HG03521 (cell line): ENCODE results near the gene QRICH2.
"Not testable (repeated sequence)": the region's sequence is repeated elsewhere in the genome, so short reads cannot be mapped to it uniquely, and the experiment has no call there.

Experiments
- ATAC-seq: cut with Tn5 transposase; IDR thresholded peaks from one replicate; pipeline ENCODE4 v1.9.1; 2021; ENCODE audit warnings: mild to moderate bottlenecking, moderate library complexity; ENCODE audit not compliant: unreplicated experiment

Gene QRICH2

DNA sequence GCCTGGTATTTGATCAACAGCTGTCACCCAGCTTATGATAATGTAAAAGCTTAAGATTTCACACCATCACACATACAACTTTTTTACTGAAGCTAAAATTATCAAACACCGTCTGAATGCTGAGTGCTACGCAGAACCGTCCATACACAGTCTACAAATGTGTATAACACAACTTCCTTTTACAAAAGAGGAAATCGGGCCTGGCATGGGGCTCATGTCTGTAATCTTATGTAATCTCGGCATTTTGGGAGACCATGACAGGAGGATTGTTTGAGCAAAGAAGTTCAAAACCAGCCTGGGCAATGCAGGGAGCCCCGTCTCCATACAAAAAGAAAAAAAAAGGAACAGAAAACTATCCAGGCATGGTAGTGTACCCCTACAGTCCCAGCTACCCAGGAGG is 19.6 kb upstream of the QRICH2 start:
- ATAC-seq: no peak

DNA sequence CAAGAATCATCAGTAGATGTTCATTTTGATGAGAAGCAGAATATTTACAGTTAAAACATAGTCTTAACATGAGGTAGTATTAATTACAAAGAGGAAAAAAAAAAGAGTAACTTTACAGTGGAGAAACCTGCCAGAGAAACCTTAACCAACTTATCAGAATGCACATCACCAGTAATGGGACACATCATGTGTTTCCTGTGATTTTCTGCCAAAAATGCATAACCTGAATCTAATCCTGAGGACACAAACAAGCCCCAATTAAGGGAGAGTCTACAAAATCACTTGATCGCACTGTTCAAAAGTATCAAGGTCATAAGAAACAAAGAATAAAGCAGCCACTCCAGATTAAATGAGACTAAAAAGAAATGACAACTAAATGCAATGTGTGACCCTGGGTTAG is 18.2 kb upstream of the QRICH2 start:
- ATAC-seq: no peak

- ATAC-seq: no peak
Measured at GRCh38 chr17:76318586-76318985, 10.5 kb upstream of the QRICH2 start.

GRCh38 chr17:76317535-76317934 is 9.5 kb upstream of the QRICH2 start:
- no peak for ATAC-seq

DNA sequence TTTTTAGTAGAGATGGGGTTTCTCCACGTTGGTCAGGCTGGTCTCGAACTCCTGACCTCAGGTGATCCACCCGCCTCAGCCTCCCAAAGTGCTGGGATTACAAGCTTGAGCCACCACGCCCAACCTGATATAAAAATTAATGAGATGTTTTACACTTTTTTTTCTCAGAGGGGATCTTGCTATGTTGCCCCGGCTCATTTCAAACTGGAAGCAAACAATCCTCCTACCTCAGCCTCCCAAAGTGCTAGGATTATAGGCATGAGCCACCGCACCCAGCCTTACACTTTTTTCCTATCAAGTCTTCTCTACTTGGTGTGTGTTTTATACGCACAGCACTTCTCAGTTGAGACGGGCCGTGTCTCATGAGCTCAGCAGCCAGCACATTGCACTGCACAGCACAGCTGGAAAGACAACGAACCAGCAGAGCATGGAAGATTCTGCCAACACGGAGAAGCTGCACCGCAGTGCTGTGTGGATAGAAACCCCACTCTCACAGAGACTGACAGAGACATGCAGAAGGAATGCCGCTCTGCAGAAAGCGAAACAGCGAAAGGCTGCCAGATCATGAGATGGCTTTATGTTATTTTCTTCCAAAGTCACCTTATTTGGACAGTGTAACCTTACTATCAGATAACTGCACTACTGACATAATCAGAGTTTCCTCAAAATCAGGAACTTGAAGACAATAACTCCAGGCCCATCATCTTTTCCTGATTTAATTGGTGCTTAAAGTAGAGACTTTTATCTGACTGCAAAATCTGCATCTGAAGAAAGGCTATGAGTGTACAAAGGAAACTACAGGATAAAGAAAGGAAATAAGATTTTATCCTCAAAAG is 6.5 kb upstream of the QRICH2 start:
- no peak for ATAC-seq

DNA sequence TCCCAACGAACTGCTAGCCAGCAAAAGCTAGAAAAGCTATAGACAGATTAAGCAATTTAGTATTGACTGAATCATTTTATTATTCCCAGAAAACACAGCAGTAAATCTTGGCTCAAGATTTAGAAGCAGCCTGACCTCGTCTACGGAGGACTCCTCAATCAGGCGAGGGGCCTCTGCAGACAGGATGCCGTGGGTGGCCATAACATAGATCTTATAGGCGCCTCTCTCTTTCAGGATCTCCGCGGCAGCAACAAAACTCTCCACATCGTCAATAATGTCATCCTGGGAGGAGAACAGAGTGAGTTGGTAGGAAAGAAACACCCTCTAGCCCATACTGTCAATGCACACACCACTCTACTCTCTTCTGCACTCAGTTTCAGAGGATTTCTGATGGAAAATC is 4.7 kb upstream of the QRICH2 start:
- no peak for ATAC-seq

DNA sequence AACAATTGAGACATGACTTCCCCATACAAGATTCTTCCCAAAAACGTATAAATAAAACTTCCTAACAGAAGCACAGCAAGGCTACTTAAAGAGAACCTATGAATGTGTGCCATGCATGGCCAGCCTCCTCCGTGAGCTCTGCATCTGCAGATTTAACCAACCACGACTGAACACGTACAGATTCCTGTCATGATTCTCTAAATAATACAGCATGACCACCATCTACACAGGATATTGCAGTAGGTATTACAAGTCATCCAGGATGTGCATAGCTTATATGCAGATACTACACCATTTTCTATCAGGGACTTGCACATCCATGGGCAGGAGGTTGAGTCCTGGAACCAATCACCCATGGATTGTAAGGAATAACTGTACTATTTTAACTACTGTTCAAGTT is 1.4 kb upstream of the QRICH2 start:
- no peak for ATAC-seq

- no peak for ATAC-seq
Measured at GRCh38 chr17:76307299-76307965, 644 bp downstream of the QRICH2 start.

DNA sequence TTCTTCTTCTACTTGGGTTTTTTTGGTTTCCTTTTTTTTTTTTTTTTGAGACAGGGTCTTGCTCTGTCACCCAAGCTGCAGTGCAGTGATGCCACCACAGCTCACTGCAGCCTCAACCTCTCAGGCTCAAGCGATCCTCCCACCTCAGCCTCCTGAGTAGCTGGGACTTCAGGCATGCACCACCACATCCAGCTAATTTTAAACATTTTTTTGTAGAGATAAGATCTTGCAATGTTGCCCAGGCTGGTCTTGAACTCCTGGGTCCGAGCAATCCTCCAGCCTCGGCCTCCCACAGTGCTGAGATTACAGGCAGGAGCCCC is 3.0 kb downstream of the QRICH2 start:
- ATAC-seq: not testable (repeated sequence)

DNA sequence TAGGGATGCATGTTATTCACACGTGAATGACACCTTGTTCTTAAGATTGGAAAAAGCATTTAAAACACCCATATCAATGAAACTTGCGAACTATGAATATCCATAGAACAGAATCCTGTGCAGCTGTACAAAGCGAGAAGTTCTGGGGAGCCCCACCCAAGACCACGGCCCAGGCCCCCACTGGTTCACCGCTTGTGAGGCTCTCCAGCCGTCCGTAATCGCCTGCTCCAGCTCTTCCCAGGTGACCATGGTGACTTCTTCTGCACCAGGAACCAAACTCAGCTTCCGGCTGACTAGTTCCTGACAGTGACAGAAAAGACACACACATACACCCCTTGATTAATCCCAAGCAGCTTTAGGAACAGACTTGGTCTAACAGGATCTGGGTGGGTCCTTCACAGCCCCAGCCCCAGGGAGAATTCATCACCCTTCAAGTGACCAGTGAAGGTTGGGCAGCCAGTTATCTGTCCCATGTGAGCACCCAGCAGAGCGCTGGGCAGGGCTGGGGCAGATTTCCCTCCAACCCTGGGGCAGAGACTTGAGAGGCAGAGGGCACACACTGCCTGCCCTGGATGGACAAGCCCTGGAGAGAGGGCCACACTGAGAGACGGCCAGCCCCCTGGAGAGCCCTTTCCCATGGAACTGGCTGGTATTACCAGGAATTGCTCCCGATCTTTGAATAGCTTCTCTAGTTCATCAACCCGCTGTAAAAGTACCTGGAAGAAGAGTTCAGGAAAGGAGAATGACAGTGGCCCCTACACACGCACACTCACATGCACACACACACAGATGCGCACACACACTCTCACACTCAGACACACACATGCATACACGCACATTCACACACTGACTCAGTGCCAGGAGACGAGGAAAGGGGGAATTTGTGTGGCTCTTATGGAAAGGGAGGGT is 3.6 kb downstream of the QRICH2 start:
- no peak for ATAC-seq

DNA sequence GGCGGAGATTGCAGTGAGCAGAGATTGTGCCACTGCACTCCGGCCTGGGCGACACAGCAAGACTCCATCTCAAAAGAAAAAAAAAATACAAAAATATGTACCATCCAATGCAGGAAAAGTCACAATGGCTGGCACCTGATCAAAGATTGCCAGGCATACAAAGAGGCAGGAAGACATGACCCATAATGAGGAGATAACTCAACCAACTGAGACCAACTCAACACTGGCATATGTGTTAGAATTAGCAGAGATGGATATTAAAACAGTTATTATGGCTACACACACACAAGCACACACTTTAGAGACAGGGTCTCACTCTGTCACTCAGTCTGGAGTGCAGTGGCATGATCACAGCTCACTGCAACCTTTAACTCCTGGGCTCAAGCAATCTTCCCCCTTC is 10.6 kb downstream of the QRICH2 start:
- no peak for ATAC-seq

- no peak for ATAC-seq
Measured at GRCh38 chr17:76296889-76297288, 11.2 kb downstream of the QRICH2 start.

- no peak for ATAC-seq
Measured at GRCh38 chr17:76296186-76296585, 11.9 kb downstream of the QRICH2 start.

GRCh38 chr17:76293106-76293505 is 15.0 kb downstream of the QRICH2 start:
- no peak for ATAC-seq

DNA sequence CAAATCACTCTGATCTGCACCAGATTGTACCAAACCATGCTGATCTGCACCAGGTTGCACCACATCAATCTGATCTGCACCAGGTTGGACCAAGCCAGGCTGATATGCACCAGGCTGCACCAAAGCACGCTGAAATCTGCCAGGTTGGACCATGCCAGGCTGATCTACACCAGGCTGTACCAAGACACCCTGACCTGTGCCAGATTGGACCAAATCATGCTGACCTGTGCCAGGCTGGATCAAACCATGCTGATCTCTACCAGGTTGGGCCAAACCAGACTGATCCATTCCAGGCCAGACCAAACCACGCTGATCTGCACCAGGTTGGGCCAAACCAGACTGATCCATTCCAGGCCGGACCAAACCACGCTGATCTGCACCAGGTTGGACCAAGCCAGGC is 15.5 kb downstream of the QRICH2 start:
- no peak for ATAC-seq

DNA sequence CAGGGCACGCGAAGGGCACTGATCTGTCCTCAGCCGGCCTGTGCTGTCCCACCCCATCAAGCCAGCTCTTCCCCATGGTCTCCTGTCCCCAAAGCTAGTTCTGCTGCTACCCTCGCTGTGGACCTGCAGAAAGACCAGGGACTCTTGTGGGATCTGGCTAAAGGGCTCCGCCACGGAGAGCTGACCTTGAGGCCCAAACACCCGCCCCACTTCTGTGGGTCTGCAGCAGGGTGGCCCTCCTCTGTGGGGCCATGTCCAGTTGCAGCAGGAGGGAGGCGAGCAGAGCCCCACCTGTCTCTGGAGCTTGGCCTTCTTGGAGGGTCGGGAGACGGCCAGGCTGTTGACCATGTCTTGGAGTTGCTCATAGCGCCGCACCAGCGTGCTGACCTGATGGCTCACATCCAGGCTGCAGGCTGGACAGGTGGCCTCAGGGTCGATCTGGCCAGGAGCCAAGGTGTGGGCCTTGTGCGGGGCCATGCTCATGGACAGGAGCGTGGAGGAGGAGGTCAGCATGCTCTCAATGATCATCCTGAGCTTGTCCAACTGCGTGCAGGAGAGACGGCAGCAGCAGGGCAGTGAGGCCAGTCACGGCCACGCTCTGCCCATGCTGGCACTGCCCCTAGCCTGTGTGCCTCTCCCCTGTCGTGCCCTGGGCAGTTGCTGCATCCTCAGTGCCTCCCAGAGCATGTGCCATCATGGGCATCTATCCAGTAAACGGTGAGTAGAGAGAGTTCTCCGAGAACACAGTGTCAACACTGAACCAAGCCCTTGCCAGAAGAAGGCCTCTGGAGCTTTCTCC is 26.3 kb downstream of the QRICH2 start:
- no peak for ATAC-seq

DNA sequence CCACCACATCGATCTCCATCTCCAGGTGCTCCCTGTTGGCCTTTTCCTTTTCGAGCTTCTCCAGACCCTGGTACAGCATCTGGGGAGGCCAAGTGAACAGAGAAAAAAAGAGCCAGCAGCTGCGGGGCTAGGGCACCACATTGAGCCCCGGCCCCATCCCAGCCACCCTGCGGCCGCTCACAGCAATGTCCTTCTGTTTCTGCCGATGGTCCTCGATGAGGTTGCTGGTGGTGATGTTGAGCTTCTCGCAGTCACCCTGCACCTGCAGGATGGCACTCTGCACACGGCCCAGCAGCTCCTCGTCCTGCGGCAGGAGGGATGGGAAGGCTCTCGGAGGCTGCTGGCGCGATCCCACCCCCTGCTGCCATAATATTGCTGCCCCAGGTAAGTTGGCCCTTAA is 27.4 kb downstream of the QRICH2 start:
- no peak for ATAC-seq

GRCh38 chr17:76279742-76280287 is 28.3 kb downstream of the QRICH2 start:
- ATAC-seq: no peak

DNA sequence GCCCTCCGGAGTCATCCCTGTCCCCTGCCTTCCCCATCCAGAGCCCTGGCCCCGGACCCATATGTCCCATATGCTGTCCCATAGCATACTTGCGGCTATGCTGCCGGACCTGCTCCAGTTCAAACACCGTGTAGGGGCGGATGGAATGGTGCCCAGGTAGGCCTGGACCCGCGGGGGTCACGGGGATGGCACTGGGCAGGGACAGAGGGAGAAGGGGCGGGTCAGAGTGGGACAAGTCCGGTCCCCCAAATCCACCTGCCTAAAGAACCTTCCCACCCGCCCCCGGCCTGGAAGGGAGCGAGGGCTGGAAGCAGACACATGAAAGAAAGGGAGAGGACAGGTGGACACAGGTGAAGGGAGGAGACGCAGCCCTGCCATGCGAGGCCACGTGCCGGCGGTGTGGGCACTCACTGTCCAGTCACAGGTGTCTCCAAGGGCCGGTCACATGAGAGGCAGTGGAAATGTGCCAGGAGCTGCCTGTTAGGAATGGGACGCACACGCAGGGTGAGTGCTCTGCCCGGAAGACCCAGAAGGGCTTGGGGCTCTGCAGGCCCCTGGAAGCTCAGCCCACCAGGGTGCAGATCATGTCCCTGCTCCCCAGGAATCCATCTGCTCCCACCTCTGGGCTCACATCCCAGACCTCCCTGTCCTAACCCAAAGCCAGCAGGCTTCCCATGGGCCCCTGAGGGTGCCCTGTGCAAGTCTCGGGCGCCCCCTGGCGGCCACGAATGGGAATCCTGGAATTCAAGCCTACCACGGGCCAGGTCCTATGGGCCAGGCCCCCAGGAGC is 28.9 kb downstream of the QRICH2 start:
- no peak for ATAC-seq
